Tibial artery (tissue), 4 donors: ENCODE results near the gene TMEM37.

Source experiments
- DNase-seq, 2 donors: peaks; one replicate each; pipeline ENCODE4 v3.0.0-alpha.2; 2019
- H3K27ac ChIP-seq, 2 donors: fragments of 200-600 bp; sonication (generic) in 1 of 2; 1 replicate in 1 of 2; 2 replicates in 1 of 2; pipeline ENCODE4 v1.5.1; 2018 to 2019; ENCODE audit warnings: mild to moderate bottlenecking in 1 of 2
- H3K27me3 ChIP-seq, 2 donors: fragments of 200-600 bp; sonication (generic) in 1 of 2; one replicate each; pipeline versions ENCODE4 v1.5.1 to v1.6.0; 2016 to 2019
- H3K36me3 ChIP-seq, 3 donors: fragments of 200-600 bp; sonication (generic) in 2 of 3; one replicate each; pipeline ENCODE4 v1.5.1; 2016 to 2019; ENCODE audit warnings: mild to moderate bottlenecking in 2 of 3
- H3K4me1 ChIP-seq, 4 donors: fragments of 200-600 bp; sonication (generic) in 2 of 4; 1 replicate in 3 of 4; 2 replicates in 1 of 4; pipeline ENCODE4 v1.5.1; 2016 to 2019
- H3K4me3 ChIP-seq, 2 donors: fragments of 200-600 bp; sonication (generic) in 1 of 2; 1 replicate in 1 of 2; 2 replicates in 1 of 2; pipeline ENCODE4 v1.5.1; 2018 to 2019; ENCODE audit warnings: mild to moderate bottlenecking in 2 of 2
- H3K9me3 ChIP-seq, 3 donors: fragments of 200-600 bp; sonication (generic) in 1 of 3; one replicate each; pipeline ENCODE4 v1.5.1; 2016 to 2019
- CTCF ChIP-seq, 2 experiments: fragments of 200-600 bp in 1 of 2; fragments of 450-650 bp in 1 of 2; IDR thresholded peaks; one replicate each; pipeline ENCODE4 v1.5.1; 2017 to 2019; ENCODE audit warnings: antibody characterized with exemption in 2 of 2, mild to moderate bottlenecking in 1 of 2, moderate library complexity in 1 of 2
- intact Hi-C: fragments of 100-400 bp; cut with DNase I; formaldehyde crosslinking; loops from one replicate; pipeline ENCODE4 v1.15.0; 2023; ENCODE audit warnings: low total_unique reads

Gene TMEM37

GRCh38 chr2:119421304-119421703, 10.3 kb upstream of the TMEM37 start:
- Histone ChIP-seq H3K4me3 (no peak overlapping the region), H3K4me1 (no peaks in the 10 kb centered on the region), H3K36me3 (no peaks in the 10 kb centered on the region), H3K27me3 (no peaks in the 10 kb centered on the region), H3K9me3 (peaks cover 0 to 6% (median 0%) of the 10 kb centered on the region in 3 donors), H3K27ac (no peak overlapping the region)
- peak in 1 of 2 donors; percentile 33 for DNase-seq
- intact Hi-C loops, result no loop called here
- no peak for TF ChIP-seq CTCF (IDR thresholded peaks at IDR 0.05)

DNA sequence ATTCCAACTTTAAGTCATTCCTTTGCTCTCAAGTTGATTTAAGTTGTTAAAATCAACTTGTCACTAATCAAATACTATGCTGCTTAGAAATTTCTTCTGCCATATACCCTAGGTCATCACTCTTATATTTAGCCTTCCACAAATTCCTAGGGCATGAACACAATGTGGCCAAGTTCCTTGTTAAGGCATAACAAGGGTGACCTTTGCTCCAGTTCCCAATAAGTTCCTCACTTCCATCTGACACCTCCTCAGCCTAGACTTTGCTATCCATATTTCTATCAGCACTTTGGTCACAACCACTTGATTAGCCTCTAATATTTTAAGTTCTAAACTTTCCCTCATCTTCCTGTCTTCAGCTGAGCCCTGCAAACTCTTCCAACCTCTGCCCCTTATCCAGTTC, 9.9 kb upstream of the TMEM37 start:
- DNase-seq, result no peak
- H3K9me3 ChIP-seq, result peaks cover 0 to 6% (median 0%) of the 10 kb centered on the region in 3 donors
- H3K27me3 ChIP-seq, result no peaks in the 10 kb centered on the region
- no peaks in the 10 kb centered on the region for H3K36me3 ChIP-seq
- TF ChIP-seq CTCF (IDR thresholded peaks at IDR 0.05), result no peak
- H3K27ac ChIP-seq, result no peak overlapping the region
- intact Hi-C loops, result no loop called here
- H3K4me3 ChIP-seq, result no peak overlapping the region
- H3K4me1 ChIP-seq, result peaks cover 0 to 3% (median 0%) of the 10 kb centered on the region in 4 donors

GRCh38 chr2:119422360-119423107, 9.1 kb upstream of the TMEM37 start:
- Histone ChIP-seq H3K27ac (no peak overlapping the region), H3K36me3 (no peaks in the 10 kb centered on the region), H3K9me3 (peaks cover 0 to 6% (median 0%) of the 10 kb centered on the region in 3 donors), H3K27me3 (no peaks in the 10 kb centered on the region), H3K4me1 (peaks cover 0 to 3% (median 0%) of the 10 kb centered on the region in 4 donors), H3K4me3 (no peak overlapping the region)
- intact Hi-C loops, result no loop called here
- DNase-seq, result peak in 1 of 2 donors; percentile 40
- no peak for TF ChIP-seq CTCF (IDR thresholded peaks at IDR 0.05)

- H3K27ac ChIP-seq, result no peak overlapping the region
- TF ChIP-seq CTCF (IDR thresholded peaks at IDR 0.05), result no peak
- no peaks in the 10 kb centered on the region for H3K36me3 ChIP-seq
- no peaks in the 10 kb centered on the region for H3K27me3 ChIP-seq
- DNase-seq, result no peak
- peaks cover 0 to 3% (median 0%) of the 10 kb centered on the region in 4 donors for H3K4me1 ChIP-seq
- no peak overlapping the region for H3K4me3 ChIP-seq
- peaks cover 0 to 6% (median 0%) of the 10 kb centered on the region in 3 donors for H3K9me3 ChIP-seq
- intact Hi-C loops, result no loop called here
These were observed 8.6 kb upstream of the TMEM37 start for GRCh38 chr2:119423108-119423444.

- Histone ChIP-seq H3K36me3 (no peaks in the 10 kb centered on the region), H3K27me3 (no peaks in the 10 kb centered on the region), H3K9me3 (peaks cover 0 to 6% (median 0%) of the 10 kb centered on the region in 3 donors), H3K4me3 (no peak overlapping the region), H3K27ac (no peak overlapping the region), H3K4me1 (peaks cover 0 to 3% (median 0%) of the 10 kb centered on the region in 4 donors)
- DNase-seq, result no peak
- no peak for TF ChIP-seq CTCF (IDR thresholded peaks at IDR 0.05)
- intact Hi-C loops, result no loop called here
These were observed 7.8 kb upstream of the TMEM37 start for GRCh38 chr2:119423811-119424210.
